ENCODE results near the gene TCF20. TPM values are rescaled to one million over a fixed set of nuclear protein-coding genes. Genes with fewer than 3 reads are reported as not detected.

The TCF20 gene
- total RNA-seq, 4 donors from 2014 or later = 9.9 to 14.4 (median 12.4) TPM

- Histone ChIP-seq H3K27ac (no peak overlapping the region), H3K9me3 (no peaks in the 10 kb centered on the region), H3K4me1 (peaks cover 9 to 17% of the 10 kb centered on the region in 2 donors), H3K27me3 (no peaks in the 10 kb centered on the region), H3K4me3 (no peak overlapping the region), H3K36me3 (no peaks in the 10 kb centered on the region)
- no peak for TF ChIP-seq CTCF (IDR thresholded peaks at IDR 0.05 in 4 of 5, conservative IDR thresholded peaks at IDR 0.05 in 1 of 5)
- no peak for TF ChIP-seq POLR2A (IDR thresholded peaks at IDR 0.05)
- DNase-seq (no peak), ATAC-seq (no peak)
- intact Hi-C loops (cut with DNase I; ENCODE audit: low total_unique reads) = no loop called here
- in situ Hi-C loops (cut with MboI; ENCODE audit: low sequenced_read_pairs in 4 of 4) = no loop called here
These were observed 5.1 kb downstream of the TCF20 start for GRCh38 chr22:42265321-42265720.

GRCh38 chr22:42263944-42264343 lies 6.5 kb downstream of the TCF20 start:
- Histone ChIP-seq H3K4me3 (no peak overlapping the region), H3K27me3 (no peaks in the 10 kb centered on the region), H3K4me1 (peaks cover 7 to 19% of the 10 kb centered on the region in 2 donors), H3K27ac (no peak overlapping the region), H3K36me3 (no peaks in the 10 kb centered on the region), H3K9me3 (no peaks in the 10 kb centered on the region)
- no peak for TF ChIP-seq POLR2A (IDR thresholded peaks at IDR 0.05)
- TF ChIP-seq CTCF (IDR thresholded peaks at IDR 0.05 in 4 of 5, conservative IDR thresholded peaks at IDR 0.05 in 1 of 5) = no peak
- ATAC-seq = no peak
- no peak for DNase-seq
- in situ Hi-C loops (cut with MboI; ENCODE audit: low sequenced_read_pairs in 4 of 4) = no loop called here
- intact Hi-C loops (cut with DNase I; ENCODE audit: low total_unique reads) = no loop called here

GRCh38 chr22:42262964-42263363 lies 7.5 kb downstream of the TCF20 start:
- H3K27ac ChIP-seq = no peak overlapping the region
- no peaks in the 10 kb centered on the region for H3K36me3 ChIP-seq
- DNase-seq = no peak
- no peak overlapping the region for H3K4me3 ChIP-seq
- no peaks in the 10 kb centered on the region for H3K27me3 ChIP-seq
- intact Hi-C loops (cut with DNase I; ENCODE audit: low total_unique reads) (no loop called here), in situ Hi-C loops (cut with MboI; ENCODE audit: low sequenced_read_pairs in 4 of 4) (no loop called here)
- no peak for ATAC-seq
- TF ChIP-seq POLR2A (IDR thresholded peaks at IDR 0.05) = no peak
- TF ChIP-seq CTCF (IDR thresholded peaks at IDR 0.05 in 4 of 5, conservative IDR thresholded peaks at IDR 0.05 in 1 of 5) = no peak
- peaks cover 5 to 9% of the 10 kb centered on the region in 2 donors for H3K4me1 ChIP-seq
- H3K9me3 ChIP-seq = no peaks in the 10 kb centered on the region

GRCh38 chr22:42261296-42261695 lies 9.2 kb downstream of the TCF20 start:
- intact Hi-C loops (cut with DNase I; ENCODE audit: low total_unique reads) = no loop called here
- Histone ChIP-seq H3K4me3 (no peak overlapping the region), H3K4me1 (peaks cover 6 to 13% of the 10 kb centered on the region in 2 donors), H3K27me3 (no peaks in the 10 kb centered on the region), H3K9me3 (no peaks in the 10 kb centered on the region), H3K27ac (no peak overlapping the region), H3K36me3 (no peaks in the 10 kb centered on the region)
- TF ChIP-seq CTCF (IDR thresholded peaks at IDR 0.05 in 4 of 5, conservative IDR thresholded peaks at IDR 0.05 in 1 of 5) = no peak
- TF ChIP-seq POLR2A (IDR thresholded peaks at IDR 0.05) = no peak
- no peak for DNase-seq
- ATAC-seq = no peak
- in situ Hi-C loops (cut with MboI; ENCODE audit: low sequenced_read_pairs in 4 of 4) = no loop called here

GRCh38 chr22:42258126-42258525 lies 12.3 kb downstream of the TCF20 start:
- Histone ChIP-seq H3K27ac (no peak overlapping the region), H3K4me1 (peaks cover 6 to 7% of the 10 kb centered on the region in 2 donors), H3K27me3 (no peaks in the 10 kb centered on the region), H3K36me3 (no peaks in the 10 kb centered on the region), H3K9me3 (no peaks in the 10 kb centered on the region), H3K4me3 (no peak overlapping the region)
- intact Hi-C loops (cut with DNase I; ENCODE audit: low total_unique reads) (no loop called here), in situ Hi-C loops (cut with MboI; ENCODE audit: low sequenced_read_pairs in 4 of 4) (no loop called here)
- DNase-seq = no peak
- no peak for TF ChIP-seq CTCF (IDR thresholded peaks at IDR 0.05 in 4 of 5, conservative IDR thresholded peaks at IDR 0.05 in 1 of 5)
- TF ChIP-seq POLR2A (IDR thresholded peaks at IDR 0.05) = no peak
- ATAC-seq = no peak
